ENCODE data around the gene OLFML3.

The OLFML3 gene

GRCh38 chr1:113942527-113942926 lies 36.7 kb upstream of the OLFML3 start:
- no peak overlapping the region for H2AFZ ChIP-seq (ENCODE audit: low read depth, low read length, severe bottlenecking)
- H3K4me3 ChIP-seq (ENCODE audit: insufficient read depth, low read length, poor library complexity, severe bottlenecking), result no peak overlapping the region
- no peaks in the 10 kb centered on the region for H3K27me3 ChIP-seq (ENCODE audit: low read length)
- H3K9me3 ChIP-seq (ENCODE audit: insufficient read depth, low read length), result no peaks in the 10 kb centered on the region
- no peak overlapping the region for H3K27ac ChIP-seq (ENCODE audit: low read depth, low read length)
- no peak for TF ChIP-seq EZH2phosphoT487 (conservative IDR thresholded peaks at IDR 0.05; ENCODE audit: low read length)
- TF ChIP-seq CTCF (IDR thresholded peaks at IDR 0.05; ENCODE audit: insufficient read depth, low read length, poor library complexity, severe bottlenecking), result no peak
- peaks cover 30% of the 10 kb centered on the region for H3K36me3 ChIP-seq (ENCODE audit: low read length)
- peaks cover under 1% of the 10 kb centered on the region; the same call in 1 of the 2 replicates for H4K20me1 ChIP-seq (ENCODE audit: low read depth, low read length)
- H3K9ac ChIP-seq (ENCODE audit: low read length), result no peak overlapping the region
- H3K9me2 ChIP-seq (replicated peaks; ENCODE audit: insufficient read depth, low read length), result no peaks in the 10 kb centered on the region
- H3K4me2 ChIP-seq (ENCODE audit: low read depth, low read length, poor library complexity, severe bottlenecking), result no peak overlapping the region
- H3F3A ChIP-seq (ENCODE audit: insufficient read depth), result peaks cover 14% of the 10 kb centered on the region; the same call in 1 of the 2 replicates
- H3K79me2 ChIP-seq (ENCODE audit: insufficient read depth, low read length), result peaks cover 77% of the 10 kb centered on the region

GRCh38 chr1:113943028-113943811 lies 36.1 kb upstream of the OLFML3 start:
- Histone ChIP-seq H3K79me2 (ENCODE audit: insufficient read depth, low read length) (peaks cover 77% of the 10 kb centered on the region), H3F3A (ENCODE audit: insufficient read depth) (peaks cover 14% of the 10 kb centered on the region; the same call in 1 of the 2 replicates)

GRCh38 chr1:113945329-113945728 lies 33.9 kb upstream of the OLFML3 start:
- Histone ChIP-seq H3K9me2 (replicated peaks; ENCODE audit: insufficient read depth, low read length) (no peaks in the 10 kb centered on the region), H3K36me3 (ENCODE audit: low read length) (peaks cover 30% of the 10 kb centered on the region), H3K9ac (ENCODE audit: low read length) (no peak overlapping the region), H3K9me3 (ENCODE audit: insufficient read depth, low read length) (no peaks in the 10 kb centered on the region), H4K20me1 (ENCODE audit: low read depth, low read length) (no peaks in the 10 kb centered on the region; the same call in 1 of the 2 replicates), H2AFZ (ENCODE audit: low read depth, low read length, severe bottlenecking) (no peak overlapping the region), H3F3A (ENCODE audit: insufficient read depth) (peaks cover 14% of the 10 kb centered on the region; the same call in 1 of the 2 replicates), H3K4me2 (ENCODE audit: low read depth, low read length, poor library complexity, severe bottlenecking) (peak overlapping the region; percentile 31), H3K79me2 (ENCODE audit: insufficient read depth, low read length) (peaks cover 76% of the 10 kb centered on the region), H3K27ac (ENCODE audit: low read depth, low read length) (no peak overlapping the region), H3K4me3 (ENCODE audit: insufficient read depth, low read length, poor library complexity, severe bottlenecking) (no peak overlapping the region), H3K27me3 (ENCODE audit: low read length) (no peaks in the 10 kb centered on the region)
- TF ChIP-seq EZH2phosphoT487 (conservative IDR thresholded peaks at IDR 0.05; ENCODE audit: low read length) (no peak), CTCF (IDR thresholded peaks at IDR 0.05; ENCODE audit: insufficient read depth, low read length, poor library complexity, severe bottlenecking) (no peak)

More at GRCh38 chr1:113943028-113943811, 36.1 kb upstream of the OLFML3 start:
- no peaks in the 10 kb centered on the region; the same call in 1 of the 2 replicates for H4K20me1 ChIP-seq (ENCODE audit: low read depth, low read length)
- no peak overlapping the region for H2AFZ ChIP-seq (ENCODE audit: low read depth, low read length, severe bottlenecking)
- H3K27ac ChIP-seq (ENCODE audit: low read depth, low read length), result no peak overlapping the region
- no peaks in the 10 kb centered on the region for H3K9me3 ChIP-seq (ENCODE audit: insufficient read depth, low read length)
- H3K9ac ChIP-seq (ENCODE audit: low read length), result no peak overlapping the region
- H3K36me3 ChIP-seq (ENCODE audit: low read length), result peaks cover 30% of the 10 kb centered on the region
- no peaks in the 10 kb centered on the region for H3K9me2 ChIP-seq (replicated peaks; ENCODE audit: insufficient read depth, low read length)
- no peak overlapping the region for H3K4me3 ChIP-seq (ENCODE audit: insufficient read depth, low read length, poor library complexity, severe bottlenecking)
- TF ChIP-seq CTCF (IDR thresholded peaks at IDR 0.05; ENCODE audit: insufficient read depth, low read length, poor library complexity, severe bottlenecking), result no peak
- H3K27me3 ChIP-seq (ENCODE audit: low read length), result no peaks in the 10 kb centered on the region
- no peak overlapping the region for H3K4me2 ChIP-seq (ENCODE audit: low read depth, low read length, poor library complexity, severe bottlenecking)
